Cardiac muscle cell (in vitro differentiated cells and primary cell): ENCODE data around the gene PRSS8. TPM values are rescaled to one million over a fixed set of nuclear protein-coding genes. Genes with fewer than 3 reads are reported as not detected.

Source experiments
- DNase-seq, 2 donors: peaks; one replicate each; pipeline versions ENCODE4 v3.0.0 to v3.0.0-alpha.2; 2010 to 2017; ENCODE audit warnings: low read depth in 1 of 2, low spot score in 1 of 2
- H3K27ac ChIP-seq: fragments of 200-600 bp; sonication (generic); 2 replicates; pipeline ENCODE4 v1.5.1; 2016
- H3K27me3 ChIP-seq: fragments of 200-600 bp; sonication (generic); 2 replicates; pipeline ENCODE4 v1.6.0; 2016; ENCODE audit warnings: control low read depth
- H3K36me3 ChIP-seq: fragments of 200-600 bp; sonication (generic); 2 replicates; pipeline ENCODE4 v1.5.1; 2016; ENCODE audit warnings: control low read depth
- H3K4me1 ChIP-seq: fragments of 200-600 bp; sonication (generic); 2 replicates; pipeline ENCODE4 v1.8.1; 2017; ENCODE audit warnings: low read depth, mild to moderate bottlenecking, mixed run types
- H3K4me3 ChIP-seq: fragments of 200-600 bp; sonication (generic); 2 replicates; pipeline ENCODE4 v1.5.1; 2016; ENCODE audit warnings: mild to moderate bottlenecking
- H3K9me3 ChIP-seq: fragments of 200-600 bp; sonication (generic); 2 replicates; pipeline ENCODE4 v1.5.1; 2017; ENCODE audit warnings: low read depth, mild to moderate bottlenecking, control low read depth
- polyA plus RNA-seq: library from polyadenylated mRNA; unstranded; fragments of >200 nt; fragmentation: Nextera tagmentation; extraction: Ambion mirVana; gene quantifications from 2 replicates; pipeline ENCODE4 v1.2.1, GENCODE V29; 2016
- total RNA-seq: library from RNA; depleted of rRNA; stranded (reverse); fragments of >200 nt; gene quantifications from 2 replicates; pipeline ENCODE4 v1.2.3, GENCODE V29; 2016
- TF ChIP-seq, protein P1 (sequence below): IDR thresholded peaks from 2 replicates; pipeline ENCODE4 v1.5.1; 2012; ENCODE audit warnings: low read depth, mild to moderate bottlenecking, low read length

Gene PRSS8
- total and polyA plus RNA-seq, 2 experiments from 2014 or later = 11.6 to 22.5 TPM

DNA sequence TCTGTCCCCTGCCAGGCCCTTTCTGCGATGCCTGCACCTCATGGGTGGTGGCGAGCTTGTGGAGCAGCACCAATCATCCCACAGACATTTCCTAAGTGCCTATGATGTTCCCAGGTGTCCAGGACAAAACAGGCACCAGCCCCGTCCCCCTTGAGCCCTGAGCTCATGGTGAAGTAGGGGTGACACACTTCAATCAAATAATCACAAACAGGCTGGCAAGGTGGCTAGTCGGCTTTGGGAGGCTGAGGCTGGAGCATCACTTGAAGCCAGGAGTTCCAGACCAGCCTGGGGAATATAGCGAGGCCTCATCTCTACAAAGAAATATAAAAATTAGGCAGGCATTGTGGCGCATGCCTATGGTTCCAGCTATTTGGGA is 748 bp upstream of the PRSS8 start:
- no peaks in the 10 kb centered on the region for H3K27me3 ChIP-seq
- DNase-seq = no peak
- no peaks in the 10 kb centered on the region for H3K9me3 ChIP-seq
- TF ChIP-seq, protein P1, sequence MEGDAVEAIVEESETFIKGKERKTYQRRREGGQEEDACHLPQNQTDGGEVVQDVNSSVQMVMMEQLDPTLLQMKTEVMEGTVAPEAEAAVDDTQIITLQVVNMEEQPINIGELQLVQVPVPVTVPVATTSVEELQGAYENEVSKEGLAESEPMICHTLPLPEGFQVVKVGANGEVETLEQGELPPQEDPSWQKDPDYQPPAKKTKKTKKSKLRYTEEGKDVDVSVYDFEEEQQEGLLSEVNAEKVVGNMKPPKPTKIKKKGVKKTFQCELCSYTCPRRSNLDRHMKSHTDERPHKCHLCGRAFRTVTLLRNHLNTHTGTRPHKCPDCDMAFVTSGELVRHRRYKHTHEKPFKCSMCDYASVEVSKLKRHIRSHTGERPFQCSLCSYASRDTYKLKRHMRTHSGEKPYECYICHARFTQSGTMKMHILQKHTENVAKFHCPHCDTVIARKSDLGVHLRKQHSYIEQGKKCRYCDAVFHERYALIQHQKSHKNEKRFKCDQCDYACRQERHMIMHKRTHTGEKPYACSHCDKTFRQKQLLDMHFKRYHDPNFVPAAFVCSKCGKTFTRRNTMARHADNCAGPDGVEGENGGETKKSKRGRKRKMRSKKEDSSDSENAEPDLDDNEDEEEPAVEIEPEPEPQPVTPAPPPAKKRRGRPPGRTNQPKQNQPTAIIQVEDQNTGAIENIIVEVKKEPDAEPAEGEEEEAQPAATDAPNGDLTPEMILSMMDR = no peak
- peaks cover 7% of the 10 kb centered on the region for H3K4me1 ChIP-seq
- H3K36me3 ChIP-seq = peaks cover 1% of the 10 kb centered on the region
- no peak overlapping the region for H3K4me3 ChIP-seq
- H3K27ac ChIP-seq = no peak overlapping the region

DNA sequence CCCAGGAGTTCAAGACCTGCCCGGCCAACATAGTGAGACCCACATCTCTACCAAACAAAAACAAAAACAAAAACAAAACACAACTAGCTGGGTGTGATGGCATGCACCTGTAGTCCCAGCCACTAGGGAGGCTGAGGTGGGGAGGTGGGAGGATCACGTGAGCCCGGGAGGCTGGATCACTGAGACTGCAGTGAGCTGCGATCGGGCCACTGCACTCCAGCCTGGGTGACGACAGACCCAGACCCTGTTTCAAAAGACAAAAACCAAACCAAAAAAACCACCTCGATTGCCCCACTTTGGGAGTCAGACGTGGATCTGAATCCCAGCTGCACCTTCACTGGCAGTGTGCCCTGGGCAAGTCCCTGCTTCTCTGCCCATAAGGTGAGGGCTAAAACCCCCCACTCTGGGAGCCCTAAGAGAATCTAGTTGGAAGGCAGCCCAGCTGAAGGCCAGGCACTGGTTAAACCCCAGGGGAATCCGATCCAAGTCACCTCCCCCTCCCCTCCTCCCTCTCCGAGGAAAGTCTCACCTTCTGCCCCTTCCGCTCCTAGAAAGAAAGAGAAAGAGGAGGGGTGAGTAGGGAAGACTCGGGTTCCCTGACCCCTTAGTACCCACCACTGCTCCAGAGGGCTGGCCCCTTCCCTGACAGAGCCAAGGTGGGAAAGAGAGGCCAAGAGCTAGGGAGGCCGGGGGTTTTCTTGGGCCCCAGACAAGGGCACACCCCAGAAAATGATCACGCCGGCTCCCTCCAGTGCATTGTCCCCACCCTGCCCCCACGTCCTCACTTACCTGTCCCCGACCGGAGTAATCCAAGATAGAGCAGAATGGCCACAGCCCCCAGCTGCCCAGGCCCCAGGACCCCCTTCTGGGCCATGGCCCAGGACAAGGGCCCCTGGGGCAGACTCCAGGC is 647 bp downstream of the PRSS8 start:
- peaks cover 13% of the 10 kb centered on the region for H3K36me3 ChIP-seq
- TF ChIP-seq, protein P1 = no peak
- no peak overlapping the region for H3K27ac ChIP-seq
- H3K9me3 ChIP-seq = no peaks in the 10 kb centered on the region
- peaks cover 7% of the 10 kb centered on the region for H3K4me1 ChIP-seq
- peak overlapping the region; percentile 19 for H3K4me3 ChIP-seq
- no peaks in the 10 kb centered on the region for H3K27me3 ChIP-seq
- peak; percentile 27 to 52 for DNase-seq

GRCh38 chr16:31134091-31134571 is 1.4 kb downstream of the PRSS8 start:
- DNase-seq = no peak

GRCh38 chr16:31133046-31133501 is 2.5 kb downstream of the PRSS8 start:
- peaks cover 16% of the 10 kb centered on the region for H3K36me3 ChIP-seq
- H3K27me3 ChIP-seq = no peaks in the 10 kb centered on the region
- H3K4me1 ChIP-seq = peaks cover 7% of the 10 kb centered on the region
- no peak overlapping the region for H3K4me3 ChIP-seq
- no peak overlapping the region for H3K27ac ChIP-seq
- DNase-seq = no peak
- H3K9me3 ChIP-seq = no peaks in the 10 kb centered on the region
- TF ChIP-seq, protein P1 = no peak

More at GRCh38 chr16:31134091-31134571, 1.4 kb downstream of the PRSS8 start:
- Histone ChIP-seq H3K4me1 (peaks cover 7% of the 10 kb centered on the region), H3K36me3 (peaks cover 16% of the 10 kb centered on the region), H3K4me3 (no peak overlapping the region), H3K9me3 (no peaks in the 10 kb centered on the region), H3K27me3 (no peaks in the 10 kb centered on the region), H3K27ac (peak overlapping the region; percentile 43)
- TF ChIP-seq, protein P1 = no peak

- TF ChIP-seq, protein P1 = no peak
- Histone ChIP-seq H3K36me3 (peaks cover 17% of the 10 kb centered on the region), H3K27me3 (no peaks in the 10 kb centered on the region), H3K4me1 (peaks cover 7% of the 10 kb centered on the region), H3K4me3 (no peak overlapping the region), H3K9me3 (no peaks in the 10 kb centered on the region), H3K27ac (peak overlapping the region; percentile 23)
- no peak for DNase-seq
Observed at GRCh38 chr16:31132303-31132979, 3.1 kb downstream of the PRSS8 start.
